Gastroesophageal sphincter (tissue), 3 donors: ENCODE results near the gene FAM184A.

Experiments
- EP300 ChIP-seq: sonication (generic); formaldehyde crosslinking; IDR thresholded peaks from one replicate; pipeline ENCODE4 v1.6.1; 2017; ENCODE audit warnings: antibody characterized with exemption, mild to moderate bottlenecking
- TF ChIP-seq, protein P1 (sequence below), 4 experiments: fragments of 200-600 bp in 2 of 4; fragments of 450-650 bp in 2 of 4; sonication (generic) in 1 of 4; IDR thresholded peaks; one replicate each; pipeline ENCODE4 v1.5.1; 2017 to 2019; ENCODE audit warnings: antibody characterized with exemption in 4 of 4, mild to moderate bottlenecking in 2 of 4, moderate library complexity in 2 of 4

DNA sequence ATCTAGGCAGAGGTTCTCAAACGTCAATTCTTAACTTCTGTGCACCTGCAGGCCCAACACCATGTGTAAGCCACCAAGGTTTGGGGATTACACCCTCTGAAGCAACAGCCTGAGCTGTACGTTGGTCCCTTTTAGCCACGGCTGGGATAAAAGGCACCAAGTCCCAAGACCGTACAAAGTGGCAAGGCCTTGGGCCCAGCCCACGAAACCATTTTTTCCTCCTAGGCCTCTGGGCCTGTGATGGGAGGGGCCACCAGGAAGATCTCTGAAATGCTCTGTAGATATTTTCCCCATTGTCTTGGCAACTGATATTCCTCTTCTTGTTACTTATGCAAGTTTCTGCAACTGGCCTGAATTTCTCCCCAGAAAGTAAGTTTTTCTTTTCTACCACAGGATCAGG is 4.5 kb upstream of the FAM184A start:
- TF ChIP-seq EP300 = no peak
- TF ChIP-seq, protein P1, sequence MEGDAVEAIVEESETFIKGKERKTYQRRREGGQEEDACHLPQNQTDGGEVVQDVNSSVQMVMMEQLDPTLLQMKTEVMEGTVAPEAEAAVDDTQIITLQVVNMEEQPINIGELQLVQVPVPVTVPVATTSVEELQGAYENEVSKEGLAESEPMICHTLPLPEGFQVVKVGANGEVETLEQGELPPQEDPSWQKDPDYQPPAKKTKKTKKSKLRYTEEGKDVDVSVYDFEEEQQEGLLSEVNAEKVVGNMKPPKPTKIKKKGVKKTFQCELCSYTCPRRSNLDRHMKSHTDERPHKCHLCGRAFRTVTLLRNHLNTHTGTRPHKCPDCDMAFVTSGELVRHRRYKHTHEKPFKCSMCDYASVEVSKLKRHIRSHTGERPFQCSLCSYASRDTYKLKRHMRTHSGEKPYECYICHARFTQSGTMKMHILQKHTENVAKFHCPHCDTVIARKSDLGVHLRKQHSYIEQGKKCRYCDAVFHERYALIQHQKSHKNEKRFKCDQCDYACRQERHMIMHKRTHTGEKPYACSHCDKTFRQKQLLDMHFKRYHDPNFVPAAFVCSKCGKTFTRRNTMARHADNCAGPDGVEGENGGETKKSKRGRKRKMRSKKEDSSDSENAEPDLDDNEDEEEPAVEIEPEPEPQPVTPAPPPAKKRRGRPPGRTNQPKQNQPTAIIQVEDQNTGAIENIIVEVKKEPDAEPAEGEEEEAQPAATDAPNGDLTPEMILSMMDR (IDR thresholded peaks at IDR 0.05) = no peak
